Gastrocnemius medialis (tissue), 4 donors: ENCODE measurements around the gene SLC1A7. TPM values are rescaled to one million over a fixed set of nuclear protein-coding genes. Genes with fewer than 3 reads are reported as not detected.

ENCODE experiments used
- ATAC-seq, 2 donors: fragments of 150-250 bp; one replicate each; pipeline ENCODE4 v1.9.1; 2016
- DNase-seq, 2 donors: peaks; one replicate each; pipeline ENCODE4 v3.0.0-alpha.2; 2019
- H3K27ac ChIP-seq, 4 donors: fragments of 200-600 bp; sonication (generic); 1 replicate in 1 of 4; 2 replicates in 3 of 4; pipeline ENCODE4 v1.5.1; 2016 to 2018; ENCODE audit warnings: mild to moderate bottlenecking in 2 of 4, moderate library complexity in 1 of 4
- H3K27me3 ChIP-seq, 3 donors: fragments of 200-600 bp; sonication (generic) in 2 of 3; 1 replicate in 1 of 3; 2 replicates in 2 of 3; pipeline versions ENCODE4 v1.5.1 to v1.6.0; 2016 to 2019; ENCODE audit warnings: mild to moderate bottlenecking in 1 of 3, moderate library complexity in 1 of 3
- H3K36me3 ChIP-seq, 2 donors: fragments of 200-600 bp; sonication (generic) in 1 of 2; one replicate each; pipeline ENCODE4 v1.5.1; 2017 to 2018
- H3K4me1 ChIP-seq, 2 donors: fragments of 200-600 bp; sonication (generic) in 1 of 2; one replicate each; pipeline ENCODE4 v1.5.1; 2016 to 2017; ENCODE audit warnings: mild to moderate bottlenecking in 2 of 2
- H3K4me3 ChIP-seq, 4 donors: fragments of 200-600 bp; sonication (generic) in 3 of 4; 1 replicate in 1 of 4; 2 replicates in 3 of 4; pipeline ENCODE4 v1.5.1; 2016 to 2019; ENCODE audit warnings: mild to moderate bottlenecking in 2 of 4
- H3K9me3 ChIP-seq, 3 donors: fragments of 200-600 bp; sonication (generic) in 2 of 3; 1 replicate in 1 of 3; 2 replicates in 2 of 3; pipeline ENCODE4 v1.5.1; 2016 to 2019
- CTCF ChIP-seq, 5 experiments: fragments of 450-650 bp in 3 of 5; fragments of 200-600 bp in 2 of 5; sonication (generic) in 2 of 5; IDR thresholded peaks in 4 of 5; conservative IDR thresholded peaks in 1 of 5; 1 replicate in 4 of 5; 2 replicates in 1 of 5; pipeline ENCODE4 v1.5.1; 2016 to 2019; ENCODE audit warnings: antibody characterized with exemption in 5 of 5, mild to moderate bottlenecking in 3 of 5, moderate library complexity in 3 of 5
- POLR2A ChIP-seq, 2 donors: fragments of 450-650 bp; IDR thresholded peaks; one replicate each; pipeline ENCODE4 v1.6.1; 2017; ENCODE audit warnings: antibody characterized with exemption in 2 of 2, mild to moderate bottlenecking in 2 of 2, moderate library complexity in 2 of 2
- in situ Hi-C, 4 donors: fragments of 200-750 bp; cut with MboI; loops; one replicate each; pipeline versions ENCODE4 v1.15.0 to v1.8.0; 2017; ENCODE audit warnings: low sequenced_read_pairs in 4 of 4
- intact Hi-C: fragments of 100-400 bp; cut with DNase I; formaldehyde crosslinking; loops from one replicate; pipeline ENCODE4 v1.15.1; 2023; ENCODE audit warnings: low total_unique reads
- total RNA-seq, 4 donors: library from RNA; depleted of rRNA; stranded (reverse); fragments of >200 nt; gene quantifications; one replicate each; pipeline versions ENCODE4 v1.1.0 to v1.2.3, GENCODE V29; 2016

Gene SLC1A7
- total RNA-seq = 1 to 10 TPM in 1 of 4 donors, under 1 TPM in 2, not detected in 1; 0.24 to 1.1 (median 0.25) TPM

DNA sequence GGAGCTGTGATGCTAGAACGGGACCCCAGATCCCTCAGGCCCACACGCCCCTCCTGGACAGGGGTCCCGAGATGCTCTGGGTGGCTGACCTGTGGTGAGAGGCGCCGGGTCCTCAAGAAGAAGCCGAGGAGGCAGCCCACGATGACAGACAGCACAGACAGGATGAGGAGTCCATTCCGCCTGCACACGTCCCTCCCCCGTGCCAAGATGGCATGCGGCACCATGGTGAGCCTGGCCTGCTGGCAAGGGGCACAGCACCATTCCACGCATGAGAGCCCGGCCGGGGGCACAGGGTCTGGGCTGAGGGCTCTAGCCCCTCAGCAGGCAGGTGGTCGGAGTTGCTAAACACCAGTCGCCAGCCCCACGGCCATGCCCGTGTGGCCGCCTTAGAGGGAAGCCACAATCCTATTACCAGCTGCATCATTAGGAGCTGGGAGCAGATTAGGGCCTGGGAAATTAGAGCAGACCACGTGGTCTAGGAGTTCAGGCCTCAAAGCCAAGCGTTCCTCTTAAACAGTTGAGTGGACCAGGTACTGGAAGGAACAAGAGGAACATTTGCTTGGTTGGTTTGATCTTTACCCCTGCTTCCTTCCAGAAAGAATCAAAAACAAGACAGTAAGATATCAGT is at the start of gene SLC1A7:
Gene SLC1A7 (minus strand): TSS at position 413 of the 628 bp plus-strand sequence. CDS start 189 bp downstream, at position 224.
- in situ Hi-C loops = no loop called here
- intact Hi-C loops = no loop called here
- ATAC-seq = no peak
- DNase-seq = no peak
- Histone ChIP-seq H3K9me3 (no peaks in the 10 kb centered on the region), H3K27me3 (no peaks in the 10 kb centered on the region), H3K27ac (no peak within 1 kb of the TSS), H3K36me3 (no peaks in the 10 kb centered on the region), H3K4me3 (no peak within 1 kb of the TSS), H3K4me1 (peaks cover 0 to 6% of the 10 kb centered on the region in 2 donors)
- TF ChIP-seq POLR2A (IDR thresholded peaks at IDR 0.05) (no peak), CTCF (IDR thresholded peaks at IDR 0.05 in 4 of 5, conservative IDR thresholded peaks at IDR 0.05 in 1 of 5) (no peak)

- peaks cover 0 to under 1% of the 10 kb centered on the region in 2 donors for H3K4me1 ChIP-seq
- in situ Hi-C loops = loop anchor here in 3 of 4 donors (25.0 kb wide), 2 partner anchors 278 to 478 kb away; partner anchors contain the start of gene ECHDC2 (in 2 of the 3)
- ATAC-seq (no peak), DNase-seq (no peak)
- H3K27ac ChIP-seq = no peak overlapping the region
- TF ChIP-seq CTCF (IDR thresholded peaks at IDR 0.05 in 4 of 5, conservative IDR thresholded peaks at IDR 0.05 in 1 of 5) = no peak
- TF ChIP-seq POLR2A (IDR thresholded peaks at IDR 0.05) = no peak
- H3K9me3 ChIP-seq = no peaks in the 10 kb centered on the region
- no peaks in the 10 kb centered on the region for H3K27me3 ChIP-seq
- intact Hi-C loops = no loop called here
- no peaks in the 10 kb centered on the region for H3K36me3 ChIP-seq
- H3K4me3 ChIP-seq = no peak overlapping the region
Observed at GRCh38 chr1:53190210-53190611, 47.8 kb upstream of the SLC1A7 start.

DNA sequence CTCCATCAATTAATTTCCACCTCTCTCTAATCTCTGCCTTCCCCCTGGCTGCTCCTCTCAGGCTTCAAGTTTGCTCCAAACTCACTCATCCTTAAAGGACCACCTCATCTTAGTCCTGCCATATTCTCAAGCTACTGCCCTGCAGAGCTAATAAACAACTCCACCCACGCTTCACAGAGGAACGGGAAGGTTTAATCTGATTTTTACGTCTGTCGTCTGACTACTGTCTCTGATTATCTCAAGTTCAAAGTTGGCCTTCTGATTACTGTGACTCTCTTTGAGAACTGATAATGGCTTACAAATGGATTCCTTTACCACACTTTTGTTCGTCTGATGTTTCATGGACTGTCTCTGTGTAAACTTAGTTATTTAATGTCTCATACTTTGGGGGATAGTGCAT is 46.6 kb upstream of the SLC1A7 start:
- no peaks in the 10 kb centered on the region for H3K9me3 ChIP-seq
- H3K27ac ChIP-seq = no peak overlapping the region
- H3K27me3 ChIP-seq = no peaks in the 10 kb centered on the region
- intact Hi-C loops (no loop called here), in situ Hi-C loops (loop anchor here in 3 of 4 donors (25.0 kb wide), 2 partner anchors 277 to 477 kb away; partner anchors contain the start of gene ECHDC2 (in 2 of the 3))
- no peak for DNase-seq
- H3K4me1 ChIP-seq = no peaks in the 10 kb centered on the region
- no peaks in the 10 kb centered on the region for H3K36me3 ChIP-seq
- H3K4me3 ChIP-seq = no peak overlapping the region
- ATAC-seq = no peak
- TF ChIP-seq POLR2A (IDR thresholded peaks at IDR 0.05) (no peak), CTCF (IDR thresholded peaks at IDR 0.05 in 4 of 5, conservative IDR thresholded peaks at IDR 0.05 in 1 of 5) (no peak)

DNA sequence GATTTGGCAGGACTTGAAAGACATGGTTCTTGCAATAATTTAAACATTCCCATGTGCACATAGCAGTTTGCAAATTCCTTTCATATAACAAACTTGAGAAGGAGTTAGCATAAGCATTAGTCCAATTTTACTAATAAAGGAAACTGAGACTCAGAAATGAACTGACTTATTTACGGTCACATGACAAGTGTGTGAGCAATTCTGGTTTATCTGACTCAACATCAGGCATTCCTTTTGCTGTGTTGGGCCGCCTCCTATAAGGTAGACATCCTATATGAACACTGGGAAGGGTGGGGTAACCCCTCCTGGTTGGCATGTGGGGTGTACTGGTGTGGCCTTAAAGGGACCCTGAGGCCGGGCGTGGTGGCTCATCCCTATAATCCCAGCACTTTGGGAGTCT is 45.7 kb upstream of the SLC1A7 start:
- no peak overlapping the region for H3K27ac ChIP-seq
- no peak overlapping the region for H3K4me3 ChIP-seq
- DNase-seq (no peak), ATAC-seq (no peak)
- in situ Hi-C loops (loop anchor here in 3 of 4 donors (25.0 kb wide), 2 partner anchors 276 to 476 kb away; partner anchors contain the start of gene ECHDC2 (in 2 of the 3)), intact Hi-C loops (no loop called here)
- H3K9me3 ChIP-seq = no peaks in the 10 kb centered on the region
- no peaks in the 10 kb centered on the region for H3K4me1 ChIP-seq
- no peaks in the 10 kb centered on the region for H3K36me3 ChIP-seq
- no peaks in the 10 kb centered on the region for H3K27me3 ChIP-seq
- TF ChIP-seq CTCF (IDR thresholded peaks at IDR 0.05 in 4 of 5, conservative IDR thresholded peaks at IDR 0.05 in 1 of 5) (no peak), POLR2A (IDR thresholded peaks at IDR 0.05) (no peak)
